Measurements from ENCODE around the gene BANK1. TPM values are rescaled to one million over a fixed set of nuclear protein-coding genes. Genes with fewer than 3 reads are reported as not detected.

BANK1 gene
- total and polyA plus RNA-seq, 2 of the 8 experiments (the other 6 are each of a cell fraction or from before 2014, with no cell fraction given), result 0.59 to 0.93 TPM

DNA sequence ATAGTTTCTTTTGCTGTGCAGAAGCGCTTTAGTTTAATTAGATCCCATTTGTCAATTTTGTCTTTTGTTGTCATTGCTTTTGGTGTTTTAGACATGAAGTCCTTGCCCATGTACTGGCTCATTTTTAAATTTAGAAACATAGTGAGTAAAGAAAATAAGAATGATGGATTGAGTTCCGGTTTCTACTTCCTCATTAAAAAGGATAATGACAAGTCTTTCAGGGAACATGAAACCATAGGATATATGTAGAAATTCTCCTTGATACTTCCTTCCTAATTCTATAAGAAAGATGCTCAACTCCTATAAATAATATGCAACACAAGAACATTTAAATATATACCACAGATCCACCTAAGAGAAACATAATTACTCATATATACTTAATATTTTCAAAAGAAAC, 240.9 kb downstream of the BANK1 start:
- ChIA-PET POLR2A (ENCODE audit: partially characterized antibody) (no interaction called here), CTCF (ENCODE audit: partially characterized antibody) (no interaction called here)
- H3K23me2 ChIP-seq (ENCODE audit: low read depth, low read length), result no peaks in the 10 kb centered on the region
- H4K91ac ChIP-seq (replicated peaks; ENCODE audit: insufficient read length, low read length), result no peak overlapping the region
- H2AFZ ChIP-seq (ENCODE audit: low read length), result no peak overlapping the region
- no peak overlapping the region for H3K4me2 ChIP-seq (ENCODE audit: insufficient read depth in 1 of 2, low read depth in 2 of 2, low read length in 2 of 2)
- H4K8ac ChIP-seq (ENCODE audit: extremely low read depth, insufficient read depth, low read length), result no peak overlapping the region
- WGBS, 2 experiments (ENCODE audit: extremely low coverage in 1 of 2, insufficient coverage in 1 of 2, insufficient read length in 1 of 2, insufficient replicate concordance in 2 of 2, low coverage in 1 of 2, low lambda C conversion rate in 2 of 2, missing lambda C conversion rate in 1 of 2), result 94% methylated on average over 2 of the region's 2 CpGs; no CpG with 5 or more reads in 1 of the 2 experiments
- H4K20me1 ChIP-seq (replicated peaks in 1 of 2; ENCODE audit: control insufficient read depth in 1 of 2, insufficient read depth in 2 of 2, low read length in 2 of 2), result no peaks in the 10 kb centered on the region
- H3K36me3 ChIP-seq (ENCODE audit: control insufficient read depth in 2 of 4, insufficient read depth in 4 of 4, low read length in 3 of 4), result no peaks in the 10 kb centered on the region
- no peak overlapping the region for H2BK5ac ChIP-seq (ENCODE audit: low read depth, low read length)
- no peak overlapping the region for H3K27ac ChIP-seq (ENCODE audit: low read depth, low read length)
- DNase-seq (ENCODE audit: low read depth in 1 of 2, low spot score in 2 of 2) (no peak), FAIRE-seq (no peak)
- no peak overlapping the region for H3K18ac ChIP-seq (ENCODE audit: extremely low read depth, low read length)
- no peak overlapping the region for H3K9ac ChIP-seq (replicated peaks in 1 of 4; ENCODE audit: extremely low read depth in 1 of 4, low read depth in 3 of 4, low read length in 3 of 4)
- no peaks in the 10 kb centered on the region for H3K79me2 ChIP-seq (ENCODE audit: control insufficient read depth in 1 of 2, insufficient read depth in 2 of 2, low read length in 2 of 2)
- no peak overlapping the region for H3K4me3 ChIP-seq (ENCODE audit: extremely low read depth in 1 of 4, insufficient read depth in 2 of 4, low read depth in 3 of 4, low read length in 4 of 4)
- no peak overlapping the region for H2AK5ac ChIP-seq (ENCODE audit: low read depth, low read length)
- no peaks in the 10 kb centered on the region; a peak in 1 of 7 replicates for H3K27me3 ChIP-seq (replicated peaks in 1 of 4; ENCODE audit: control insufficient read depth in 3 of 4, extremely low read depth in 1 of 4, insufficient read depth in 3 of 4, low read length in 3 of 4)
- no peak overlapping the region for H3K56ac ChIP-seq (replicated peaks; ENCODE audit: insufficient read length, low read depth, low read length)
- H4K5ac ChIP-seq (ENCODE audit: insufficient read length, low read depth, low read length), result no peak overlapping the region
- H3K4me1 ChIP-seq (replicated peaks in 1 of 4; ENCODE audit: control insufficient read depth in 3 of 4, insufficient read depth in 4 of 4, low read length in 3 of 4), result no peaks in the 10 kb centered on the region
- no peak overlapping the region for H3K14ac ChIP-seq (ENCODE audit: insufficient read length)
- no peak overlapping the region for H2BK120ac ChIP-seq (replicated peaks; ENCODE audit: low read depth, low read length)
- no peaks in the 10 kb centered on the region for H3K79me1 ChIP-seq (ENCODE audit: low read depth, low read length)
- H2BK20ac ChIP-seq (ENCODE audit: low read length), result no peak overlapping the region
- H2BK15ac ChIP-seq (ENCODE audit: low read length), result no peak overlapping the region
- no peak overlapping the region for H3K4ac ChIP-seq (replicated peaks; ENCODE audit: insufficient read length, low read depth, low read length)
- no peak overlapping the region for H3K23ac ChIP-seq (ENCODE audit: insufficient read length)
- H3K9me3 ChIP-seq (ENCODE audit: insufficient read depth in 2 of 2, low read depth in 1 of 2, low read length in 1 of 2), result no peaks in the 10 kb centered on the region
- H2BK12ac ChIP-seq (ENCODE audit: low read depth, low read length), result no peak overlapping the region
- TF ChIP-seq CHD2 (IDR thresholded peaks at IDR 0.05; ENCODE audit: low read length), result no peak
- no peak for TF ChIP-seq FOSL1 (IDR thresholded peaks at IDR 0.05; ENCODE audit: insufficient read depth, low read depth, low read length)
- TF ChIP-seq, protein P1, sequence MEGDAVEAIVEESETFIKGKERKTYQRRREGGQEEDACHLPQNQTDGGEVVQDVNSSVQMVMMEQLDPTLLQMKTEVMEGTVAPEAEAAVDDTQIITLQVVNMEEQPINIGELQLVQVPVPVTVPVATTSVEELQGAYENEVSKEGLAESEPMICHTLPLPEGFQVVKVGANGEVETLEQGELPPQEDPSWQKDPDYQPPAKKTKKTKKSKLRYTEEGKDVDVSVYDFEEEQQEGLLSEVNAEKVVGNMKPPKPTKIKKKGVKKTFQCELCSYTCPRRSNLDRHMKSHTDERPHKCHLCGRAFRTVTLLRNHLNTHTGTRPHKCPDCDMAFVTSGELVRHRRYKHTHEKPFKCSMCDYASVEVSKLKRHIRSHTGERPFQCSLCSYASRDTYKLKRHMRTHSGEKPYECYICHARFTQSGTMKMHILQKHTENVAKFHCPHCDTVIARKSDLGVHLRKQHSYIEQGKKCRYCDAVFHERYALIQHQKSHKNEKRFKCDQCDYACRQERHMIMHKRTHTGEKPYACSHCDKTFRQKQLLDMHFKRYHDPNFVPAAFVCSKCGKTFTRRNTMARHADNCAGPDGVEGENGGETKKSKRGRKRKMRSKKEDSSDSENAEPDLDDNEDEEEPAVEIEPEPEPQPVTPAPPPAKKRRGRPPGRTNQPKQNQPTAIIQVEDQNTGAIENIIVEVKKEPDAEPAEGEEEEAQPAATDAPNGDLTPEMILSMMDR (IDR thresholded peaks at IDR 0.05; ENCODE audit: control extremely low read depth in 1 of 3, insufficient read depth in 1 of 3, low read depth in 1 of 3, low read length in 3 of 3), result no peak
- TF ChIP-seq POU5F1 (IDR thresholded peaks at IDR 0.05; ENCODE audit: low read depth, low read length), result no peak
- TF ChIP-seq, protein P2, sequence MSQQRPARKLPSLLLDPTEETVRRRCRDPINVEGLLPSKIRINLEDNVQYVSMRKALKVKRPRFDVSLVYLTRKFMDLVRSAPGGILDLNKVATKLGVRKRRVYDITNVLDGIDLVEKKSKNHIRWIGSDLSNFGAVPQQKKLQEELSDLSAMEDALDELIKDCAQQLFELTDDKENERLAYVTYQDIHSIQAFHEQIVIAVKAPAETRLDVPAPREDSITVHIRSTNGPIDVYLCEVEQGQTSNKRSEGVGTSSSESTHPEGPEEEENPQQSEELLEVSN (IDR thresholded peaks at IDR 0.05), result no peak
